Left ventricle myocardium inferior (tissue), 1 donor: Measurements from ENCODE around the gene ZAP70. TPM values are rescaled to one million over a fixed set of nuclear protein-coding genes. Genes with fewer than 3 reads are reported as not detected.
"Not testable (repeated sequence)": the region's sequence is repeated elsewhere in the genome, so short reads cannot be mapped to it uniquely, and the experiment has no call there.

Experiments used
- DNase-seq: peaks from one replicate; pipeline ENCODE4 v3.0.0-alpha.2; 2020
- H3K27ac ChIP-seq: fragments of 200-600 bp; replicated peaks from 2 replicates; pipeline ENCODE4 v1.8.0; 2021
- H3K27me3 ChIP-seq: fragments of 200-600 bp; 2 replicates; pipeline ENCODE4 v1.8.0; 2021; ENCODE audit warnings: low read depth
- H3K36me3 ChIP-seq: fragments of 200-600 bp; 2 replicates; pipeline ENCODE4 v1.8.0; 2021
- H3K4me1 ChIP-seq: fragments of 200-600 bp; 2 replicates; pipeline ENCODE4 v1.8.0; 2021
- H3K4me3 ChIP-seq: fragments of 200-600 bp; 2 replicates; pipeline ENCODE4 v1.8.0; 2021; ENCODE audit warnings: mild to moderate bottlenecking, moderate library complexity
- H3K9me3 ChIP-seq: fragments of 200-600 bp; replicated peaks from 2 replicates; pipeline ENCODE4 v1.8.0; 2021
- CTCF ChIP-seq: fragments of 200-600 bp; IDR thresholded peaks from 2 replicates; pipeline ENCODE4 v1.8.0; 2021; ENCODE audit warnings: antibody characterized with exemption, mild to moderate bottlenecking, borderline replicate concordance
- intact Hi-C: fragments of 100-400 bp; cut with micrococcal nuclease; formaldehyde crosslinking; loops from one replicate; pipeline ENCODE4 v1.11.0; 2022
- total RNA-seq: library from RNA; stranded (reverse); fragmentation: NEBNext Ultra II Directional; extraction: Animal tissue kit (Norgen Biotek cat#: 25700); gene quantifications from one replicate; pipeline ENCODE4 v1.2.1, GENCODE V29; 2021
- donor health status: DM: no; HTN: yes; CAD: no; lungs with severe emphysema.

The ZAP70 gene
- total RNA-seq, 1 donor from 2014 or later, result 0.55 TPM

GRCh38 chr2:97711394-97711711, 2.0 kb upstream of the ZAP70 start:
- no peak overlapping the region for H3K27ac ChIP-seq
- TF ChIP-seq CTCF, result no peak
- peaks cover 4% of the 10 kb centered on the region for H3K27me3 ChIP-seq
- H3K4me1 ChIP-seq, result peaks cover 17% of the 10 kb centered on the region
- H3K4me3 ChIP-seq, result no peak overlapping the region
- DNase-seq, result no peak
- H3K9me3 ChIP-seq, result no peaks in the 10 kb centered on the region
- H3K36me3 ChIP-seq, result no peaks in the 10 kb centered on the region
- intact Hi-C loops, result no loop called here

- DNase-seq, intact Hi-C loops, H3K36me3 ChIP-seq, H3K27me3 ChIP-seq, H3K4me3 ChIP-seq, H3K9me3 ChIP-seq, H3K27ac ChIP-seq: not testable (repeated sequence)
- H3K4me1 ChIP-seq, result peaks cover 17% of the 10 kb centered on the region
Measured at GRCh38 chr2:97712175-97712574, 1.2 kb upstream of the ZAP70 start.

GRCh38 chr2:97712693-97713295, 582 bp upstream of the ZAP70 start:
- no peak for DNase-seq
- Histone ChIP-seq H3K27me3 (peaks cover 4% of the 10 kb centered on the region), H3K4me3 (no peak overlapping the region), H3K36me3 (no peaks in the 10 kb centered on the region), H3K27ac (no peak overlapping the region), H3K4me1 (peaks cover 17% of the 10 kb centered on the region), H3K9me3 (no peaks in the 10 kb centered on the region)
- TF ChIP-seq CTCF, result no peak
- intact Hi-C loops, result no loop called here

- Histone ChIP-seq H3K9me3 (no peaks in the 10 kb centered on the region), H3K27ac (no peak overlapping the region), H3K4me3 (no peak overlapping the region), H3K4me1 (peaks cover 17% of the 10 kb centered on the region), H3K27me3 (no peaks in the 10 kb centered on the region), H3K36me3 (no peaks in the 10 kb centered on the region)
- DNase-seq, result no peak
- intact Hi-C loops, result no loop called here
- no peak for TF ChIP-seq CTCF
Measured at GRCh38 chr2:97714084-97714949, 941 bp downstream of the ZAP70 start.

- no peak for TF ChIP-seq CTCF
- intact Hi-C loops, result loop anchor here (1.0 kb wide), 1 partner anchor 13 kb away; no protein-coding TSS in a partner anchor
- peak; percentile 5 for DNase-seq
- H3K9me3 ChIP-seq, result no peaks in the 10 kb centered on the region
- no peaks in the 10 kb centered on the region for H3K27me3 ChIP-seq
- no peak overlapping the region for H3K27ac ChIP-seq
- no peak overlapping the region for H3K4me3 ChIP-seq
- H3K4me1 ChIP-seq, result peaks cover 10% of the 10 kb centered on the region
- no peaks in the 10 kb centered on the region for H3K36me3 ChIP-seq
Measured at GRCh38 chr2:97714950-97715652, 1.7 kb downstream of the ZAP70 start.
